Measurements from ENCODE around the gene KANTR. TPM values are rescaled to one million over a fixed set of nuclear protein-coding genes. Genes with fewer than 3 reads are reported as not detected.

The KANTR gene
- total RNA-seq, 1 experiment from 2014 or later: 3.4 TPM

DNA sequence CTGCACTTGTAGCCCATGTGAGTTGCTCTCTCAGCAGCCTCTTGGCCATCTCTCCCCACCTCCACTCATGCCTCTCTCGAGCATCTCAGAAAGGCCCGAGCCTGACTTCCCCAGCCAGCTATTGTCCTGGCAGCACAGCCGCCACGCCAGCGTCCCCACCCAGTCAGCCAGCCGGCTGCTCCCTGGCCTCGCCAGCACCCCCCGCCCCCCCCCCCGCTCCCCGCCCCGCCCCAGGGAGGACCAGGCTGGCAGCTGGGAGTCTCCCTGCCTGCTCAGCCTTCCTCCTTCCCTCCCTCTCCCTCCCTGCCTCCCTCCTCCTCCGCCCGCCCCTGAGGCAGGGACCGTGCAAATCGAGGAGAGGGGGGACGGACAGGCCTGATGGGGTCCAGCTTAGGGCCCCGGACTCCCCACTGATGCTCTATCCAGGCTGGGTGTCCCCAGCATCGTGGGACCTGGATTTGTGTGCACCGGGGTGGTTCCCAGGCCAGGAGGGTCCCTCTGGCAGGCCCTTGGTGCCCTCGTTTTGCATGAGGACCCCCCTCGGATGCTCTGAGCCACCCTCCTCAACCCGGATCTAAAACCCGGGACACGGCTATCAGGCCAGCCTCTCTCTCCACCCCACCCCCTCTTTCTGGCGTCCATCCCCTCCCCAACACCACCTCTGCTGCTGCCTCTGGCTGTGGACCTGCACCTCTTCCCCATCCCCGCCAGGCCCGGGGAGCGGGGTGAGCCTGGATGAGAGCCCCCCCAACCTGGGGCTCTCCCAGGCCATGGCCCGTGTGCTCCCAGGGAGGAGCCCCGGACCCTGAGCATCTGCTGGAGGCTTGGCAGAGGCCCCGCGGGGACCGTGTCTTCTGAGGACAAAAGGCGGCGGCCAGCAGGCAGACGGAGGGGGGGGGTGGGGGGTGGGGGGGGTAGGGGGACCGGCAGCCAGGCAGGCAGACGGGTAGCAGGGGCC is 45.5 kb upstream of the KANTR start, which contains the start of gene GPR173:
Gene GPR173, plus strand, starts transcription at position 621 of the 958 bp plus-strand sequence. CDS start 27,833 bp downstream, outside the sequence.
- no peaks in the 10 kb centered on the region for H3K36me3 Mint-ChIP-seq (ENCODE audit: insufficient read depth, unreplicated experiment)

GRCh38 chrX:53049127-53049517 is 44.8 kb upstream of the KANTR start:
- Mint-ChIP-seq H3K36me3 (ENCODE audit: insufficient read depth, unreplicated experiment) (no peaks in the 10 kb centered on the region), H3K27me3 (ENCODE audit: insufficient read depth, unreplicated experiment) (peaks cover 14% of the 10 kb centered on the region), H3K4me1 (ENCODE audit: insufficient read depth, unreplicated experiment) (no peaks in the 10 kb centered on the region), H3K9me3 (ENCODE audit: unreplicated experiment) (no peaks in the 10 kb centered on the region), H3K4me3 (ENCODE audit: unreplicated experiment) (peak overlapping the region; percentile 39), H3K27ac (ENCODE audit: low read depth, unreplicated experiment) (no peak overlapping the region)
- ChIA-PET CTCF (no interaction called here), POLR2A (no interaction called here)
- no peak for DNase-seq (ENCODE audit: unreplicated experiment)
- intact Hi-C loops (cut with micrococcal nuclease): no loop called here
- TF ChIP-seq CTCF (IDR thresholded peaks at IDR 0.05; ENCODE audit: unreplicated experiment): no peak
- BruUV-seq (replicated peaks): no TSS peak

More for the DNA sequence above, 45.5 kb upstream of the KANTR start, which contains the start of gene GPR173:
- ChIA-PET POLR2A (no interaction called here), CTCF (no interaction called here)
- peak within 1 kb of the TSS; percentile 39 for H3K4me3 Mint-ChIP-seq (ENCODE audit: unreplicated experiment)
- DNase-seq (ENCODE audit: unreplicated experiment): peak; percentile 34
- no peak for TF ChIP-seq CTCF (IDR thresholded peaks at IDR 0.05; ENCODE audit: unreplicated experiment)
- no TSS peak for BruUV-seq (replicated peaks)
- no peak within 1 kb of the TSS for H3K27ac Mint-ChIP-seq (ENCODE audit: low read depth, unreplicated experiment)
- intact Hi-C loops (cut with micrococcal nuclease): no loop called here
- peaks cover 21% of the 10 kb centered on the region for H3K27me3 Mint-ChIP-seq (ENCODE audit: insufficient read depth, unreplicated experiment)
- H3K4me1 Mint-ChIP-seq (ENCODE audit: insufficient read depth, unreplicated experiment): no peaks in the 10 kb centered on the region
- no peaks in the 10 kb centered on the region for H3K9me3 Mint-ChIP-seq (ENCODE audit: unreplicated experiment)

DNA sequence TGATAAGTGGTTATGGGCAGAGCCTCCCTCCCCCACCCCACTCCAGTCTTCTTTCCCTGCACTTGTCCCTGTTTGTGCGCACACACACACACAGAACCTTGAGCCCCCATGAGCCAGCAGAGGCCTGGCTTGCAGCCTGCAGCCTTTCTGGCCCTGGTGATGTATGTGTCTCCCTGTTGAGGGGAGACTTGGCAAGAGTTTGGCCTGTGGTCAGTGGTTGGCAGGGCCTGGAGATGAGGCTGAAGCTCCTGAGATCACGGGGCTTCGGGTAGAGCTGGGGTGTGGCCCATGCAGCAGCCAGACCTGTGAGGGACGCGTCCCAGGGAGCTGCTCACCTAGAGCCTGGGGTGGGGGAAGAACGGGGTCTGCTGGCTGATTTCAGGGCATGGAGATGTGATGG is 43.1 kb upstream of the KANTR start:
- intact Hi-C loops (cut with micrococcal nuclease): no loop called here
- Mint-ChIP-seq H3K9me3 (ENCODE audit: unreplicated experiment) (no peaks in the 10 kb centered on the region), H3K27me3 (ENCODE audit: insufficient read depth, unreplicated experiment) (no peaks in the 10 kb centered on the region), H3K27ac (ENCODE audit: low read depth, unreplicated experiment) (no peak overlapping the region), H3K4me1 (ENCODE audit: insufficient read depth, unreplicated experiment) (no peaks in the 10 kb centered on the region), H3K4me3 (ENCODE audit: unreplicated experiment) (no peak overlapping the region), H3K36me3 (ENCODE audit: insufficient read depth, unreplicated experiment) (no peaks in the 10 kb centered on the region)
- TF ChIP-seq CTCF (IDR thresholded peaks at IDR 0.05; ENCODE audit: unreplicated experiment): no peak
- CTCF ChIA-PET: interaction anchor here (0.6 kb wide), 1 partner anchor 20 kb away, joined by 4 read pairs; no protein-coding TSS in a partner anchor
- DNase-seq (ENCODE audit: unreplicated experiment): no peak
- no TSS peak for BruUV-seq (replicated peaks)
- POLR2A ChIA-PET: no interaction called here

DNA sequence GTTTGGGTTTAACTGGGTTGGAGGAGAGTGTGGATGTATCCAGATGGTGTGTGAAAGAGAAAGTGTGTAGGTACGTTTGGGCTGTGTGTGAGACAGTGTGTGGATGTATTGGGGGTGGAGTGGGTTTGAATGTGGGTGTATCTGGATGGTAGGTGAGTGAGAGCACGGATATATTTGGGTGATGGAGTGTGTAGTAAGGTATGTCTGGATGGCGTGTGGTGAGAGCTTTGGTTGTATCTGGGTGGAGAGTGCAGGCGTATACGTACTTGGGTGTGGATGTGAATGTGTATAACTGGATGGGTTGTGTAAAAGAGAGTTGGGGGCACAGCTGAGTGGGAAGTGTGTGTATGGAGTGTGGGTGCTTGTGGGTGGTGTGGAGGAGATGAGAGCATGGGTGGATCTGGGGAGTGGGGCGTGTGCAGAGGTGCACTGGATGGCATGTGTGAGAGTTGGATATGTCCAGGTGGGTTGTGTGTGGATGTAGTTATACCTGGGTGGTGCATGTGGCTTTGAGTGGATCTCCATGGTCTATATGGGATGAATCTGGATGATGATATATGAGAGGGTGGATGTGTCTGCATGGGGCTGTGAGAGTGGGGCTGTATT is 38.6 kb upstream of the KANTR start:
- no peak for DNase-seq (ENCODE audit: unreplicated experiment)
- BruUV-seq (replicated peaks): no TSS peak
- no peaks in the 10 kb centered on the region for H3K36me3 Mint-ChIP-seq (ENCODE audit: insufficient read depth, unreplicated experiment)
- ChIA-PET POLR2A (no interaction called here), CTCF (no interaction called here)
- intact Hi-C loops (cut with micrococcal nuclease): no loop called here
- H3K4me1 Mint-ChIP-seq (ENCODE audit: insufficient read depth, unreplicated experiment): no peaks in the 10 kb centered on the region
- TF ChIP-seq CTCF (IDR thresholded peaks at IDR 0.05; ENCODE audit: unreplicated experiment): no peak
- no peaks in the 10 kb centered on the region for H3K27me3 Mint-ChIP-seq (ENCODE audit: insufficient read depth, unreplicated experiment)
- H3K27ac Mint-ChIP-seq (ENCODE audit: low read depth, unreplicated experiment): no peak overlapping the region
- H3K4me3 Mint-ChIP-seq (ENCODE audit: unreplicated experiment): no peak overlapping the region
- H3K9me3 Mint-ChIP-seq (ENCODE audit: unreplicated experiment): no peaks in the 10 kb centered on the region

All from MCF 10A (cell line).